A549 (cell line): ENCODE data around the gene OXT. TPM values are rescaled to one million over a fixed set of nuclear protein-coding genes. Genes with fewer than 3 reads are reported as not detected.
A peak's percentile ranks its signal among the peaks of the same experiment; 100 is the strongest.

ENCODE experiments used
- ATAC-seq, 2 experiments: fragments of 200-7000 bp in 1 of 2; fragments of >200 bp in 1 of 2; cut with Nextera tagmentation in 1 of 2; cut with Tn5 transposase in 1 of 2; 3 replicates each; pipeline versions ENCODE4 v1.8.0 to v1.9.1; 2018 to 2020; ENCODE audit warnings: mild to moderate bottlenecking in 1 of 2, moderate library complexity in 1 of 2
- CTCF ChIA-PET: fragments of 300-600 bp; sonication (Branson Sonifier 250); formaldehyde crosslinking; extraction: SDS; loops from one replicate; lab custom pipeline; 2021; ENCODE audit warnings: antibody characterized with exemption, inconsistent platforms; lab: Yijun Ruan, JAX
- POLR2A ChIA-PET: fragments of 350-600 bp; formaldehyde crosslinking; extraction: SDS; loops from one replicate; lab custom pipeline; 2021; ENCODE audit warnings: antibody characterized with exemption, inconsistent platforms; lab: Yijun Ruan, JAX
- DNase-seq, 2 experiments: peaks; one replicate each; pipeline versions ENCODE4 v3.0.0 to v3.0.0-alpha.2; 2011 to 2016; ENCODE audit warnings: low read depth in 1 of 2, low spot score in 1 of 2
- FAIRE-seq: peaks from 2 replicates; lab custom pipeline; 2011; peaks lifted over from hg19 to GRCh38; lab: Jason Lieb, UNC
- H3K27ac ChIP-seq, 2 experiments: fragments of >200 bp; sonication (Bioruptor Twin); formaldehyde crosslinking; 3 replicates each; pipeline ENCODE4 v1.5.1; 2016 to 2017
- H3K4me1 ChIP-seq: fragments of >200 bp; sonication (Bioruptor Twin); formaldehyde crosslinking; 3 replicates; pipeline ENCODE4 v1.6.1; 2016
- H3K4me2 ChIP-seq: fragments of >200 bp; sonication (Bioruptor Twin); formaldehyde crosslinking; 3 replicates; pipeline ENCODE4 v1.6.1; 2016
- H3K4me3 ChIP-seq: fragments of >200 bp; sonication (Bioruptor Twin); formaldehyde crosslinking; 3 replicates; pipeline ENCODE4 v1.5.1; 2016
- H3K9me3 ChIP-seq: fragments of >200 bp; sonication (Bioruptor Twin); formaldehyde crosslinking; 3 replicates; pipeline ENCODE4 v1.6.1; 2016
- CBX2 ChIP-seq: fragments of 200-600 bp; sonication (generic); IDR thresholded peaks from 2 replicates; pipeline ENCODE4 v1.6.1; 2016; ENCODE audit warnings: low read depth, mild to moderate bottlenecking, borderline replicate concordance
- CEBPB ChIP-seq, 2 experiments: fragments of >200 bp in 1 of 2; sonication (Bioruptor Twin) in 1 of 2; formaldehyde crosslinking in 1 of 2; IDR thresholded peaks; 2 replicates each; pipeline ENCODE4 v1.6.1; 2012 to 2016
- CHD4 ChIP-seq: fragments of 200-600 bp; sonication (generic); IDR thresholded peaks from 2 replicates; pipeline ENCODE4 v1.6.1; 2016; ENCODE audit warnings: antibody characterized with exemption, mild to moderate bottlenecking, borderline replicate concordance
- CTCF ChIP-seq: fragments of >200 bp; sonication (Bioruptor Twin); formaldehyde crosslinking; IDR thresholded peaks from 3 replicates; pipeline ENCODE4 v1.5.1; 2016
- EHF ChIP-seq: fragments of 250-450 bp; sonication (Bioruptor Pico); IDR thresholded peaks from 2 replicates; pipeline ENCODE4 v1.5.0; 2020; ENCODE audit warnings: mild to moderate bottlenecking
- EHMT2 ChIP-seq: fragments of 200-600 bp; sonication (generic); IDR thresholded peaks from 2 replicates; pipeline ENCODE4 v1.6.1; 2016; ENCODE audit warnings: antibody characterized with exemption, low read depth, mild to moderate bottlenecking, moderate library complexity
- EP300 ChIP-seq, 2 experiments: fragments of >200 bp; sonication (Bioruptor Twin); formaldehyde crosslinking; IDR thresholded peaks; 2 replicates in 1 of 2; 3 replicates in 1 of 2; pipeline ENCODE4 v1.6.1; 2016 to 2017
- FOSL2 ChIP-seq, 2 experiments: fragments of 450-650 bp in 1 of 2; fragments of >200 bp in 1 of 2; sonication (Bioruptor Twin) in 1 of 2; formaldehyde crosslinking; IDR thresholded peaks; 2 replicates each; pipeline versions ENCODE4 v1.5.0 to v1.6.1; 2016 to 2020; ENCODE audit warnings: mild to moderate bottlenecking in 1 of 2, moderate library complexity in 1 of 2
- GATA3 ChIP-seq: IDR thresholded peaks from 2 replicates; pipeline ENCODE4 v1.6.1; 2012; ENCODE audit warnings: borderline replicate concordance
- HDAC2 ChIP-seq: fragments of 200-600 bp; sonication (generic); IDR thresholded peaks from 2 replicates; pipeline ENCODE4 v1.6.1; 2016
- HES2 ChIP-seq: fragments of >200 bp; sonication (Bioruptor Twin); formaldehyde crosslinking; IDR thresholded peaks from 2 replicates; pipeline ENCODE4 v1.6.1; 2016
- HOXA7 ChIP-seq: fragments of 250-450 bp; sonication (Bioruptor Pico); IDR thresholded peaks from 2 replicates; pipeline ENCODE4 v1.5.0; 2020; ENCODE audit warnings: mild to moderate bottlenecking, moderate library complexity
- HOXB13 ChIP-seq: fragments of 250-450 bp; sonication (Bioruptor Pico); IDR thresholded peaks from 2 replicates; pipeline ENCODE4 v1.5.0; 2020; ENCODE audit warnings: low read depth, mild to moderate bottlenecking, moderate library complexity
- HOXB5 ChIP-seq: fragments of 250-450 bp; sonication (Bioruptor Pico); IDR thresholded peaks from 2 replicates; pipeline ENCODE4 v1.5.0; 2020; ENCODE audit warnings: mild to moderate bottlenecking, moderate library complexity
- JUN ChIP-seq, 2 experiments: fragments of >200 bp; sonication (Bioruptor Twin); formaldehyde crosslinking; IDR thresholded peaks; 2 replicates in 1 of 2; 3 replicates in 1 of 2; pipeline ENCODE4 v1.6.1; 2016 to 2017
- JUNB ChIP-seq: fragments of >200 bp; sonication (Bioruptor Twin); formaldehyde crosslinking; IDR thresholded peaks from 2 replicates; pipeline ENCODE4 v1.6.1; 2016
- MAFK ChIP-seq: fragments of 450-650 bp; IDR thresholded peaks from 2 replicates; pipeline ENCODE4 v1.6.1; 2014; ENCODE audit not compliant: partially characterized antibody
- MAX ChIP-seq: IDR thresholded peaks from 2 replicates; pipeline ENCODE4 v1.6.1; 2012
- MAZ ChIP-seq: fragments of 150-350 bp; IDR thresholded peaks from 2 replicates; pipeline ENCODE4 v1.6.1; 2014; ENCODE audit warnings: antibody characterized with exemption, low read depth, low read length, borderline replicate concordance
- NPAS2 ChIP-seq: fragments of 250-450 bp; sonication (Bioruptor Pico); IDR thresholded peaks from 2 replicates; pipeline ENCODE4 v1.8.0; 2022; ENCODE audit warnings: mild to moderate bottlenecking, moderate library complexity, borderline replicate concordance
- POLR2AphosphoS2 ChIP-seq: conservative IDR thresholded peaks from 2 replicates; pipeline ENCODE4 v1.6.1; 2012; ENCODE audit warnings: low read length, improper control_type of control experiment, inconsistent platforms
- RARB ChIP-seq: fragments of 250-450 bp; sonication (Bioruptor Pico); IDR thresholded peaks from 2 replicates; pipeline ENCODE4 v1.8.0; 2021; ENCODE audit warnings: mild to moderate bottlenecking, moderate library complexity
- RFX5 ChIP-seq: fragments of 450-650 bp; IDR thresholded peaks from 2 replicates; pipeline ENCODE4 v1.7.1; 2014; ENCODE audit warnings: antibody characterized with exemption, mild to moderate bottlenecking, moderate library complexity
- RNF2 ChIP-seq: fragments of 200-600 bp; sonication (generic); IDR thresholded peaks from 2 replicates; pipeline ENCODE4 v1.6.1; 2016; ENCODE audit warnings: low read depth, mild to moderate bottlenecking, antibody characterized with exemption, moderate library complexity, borderline replicate concordance
- ZC3H11A ChIP-seq: fragments of 450-650 bp; IDR thresholded peaks from 2 replicates; pipeline ENCODE4 v1.6.1; 2014; ENCODE audit warnings: antibody characterized with exemption, mild to moderate bottlenecking
- ZFP36 ChIP-seq: fragments of 450-650 bp; IDR thresholded peaks from 2 replicates; pipeline ENCODE4 v1.6.1; 2014; ENCODE audit warnings: borderline replicate concordance; ENCODE audit not compliant: partially characterized antibody
- WGBS: methylation state at CpG from one replicate; pipeline ENCODE4 v1.1.6; 2017; ENCODE audit errors: missing lambda C conversion rate; 5-methylcytosine and 5-hydroxymethylcytosine counted together
- polyA plus RNA-seq, 4 experiments: library from polyadenylated mRNA; depleted of rRNA in 3 of 4; stranded (reverse); fragments of >200 nt; fragmentation: RNase III in 1 of 4; extraction: RNeasy Plus Mini Kit Qiagen cat#74134 plus additional on column Dnase treatment in 1 of 4; gene quantifications; 2 replicates in 3 of 4; 3 replicates in 1 of 4; pipeline ENCODE4 v1.2.3, GENCODE V29; 2011 to 2017
- TF ChIP-seq, protein P1 (sequence below): fragments of 200-600 bp; sonication (generic); IDR thresholded peaks from 2 replicates; pipeline ENCODE4 v1.6.1; 2016; ENCODE audit warnings: antibody characterized with exemption, mild to moderate bottlenecking, moderate library complexity
- TF ChIP-seq, protein P2 (sequence below): IDR thresholded peaks from 2 replicates; pipeline ENCODE4 v1.6.1; 2012; ENCODE audit warnings: low read depth, borderline replicate concordance

OXT gene
- polyA plus RNA-seq, 2 of the 4 experiments (the other 2 are of a cell fraction) = not detected

DNA sequence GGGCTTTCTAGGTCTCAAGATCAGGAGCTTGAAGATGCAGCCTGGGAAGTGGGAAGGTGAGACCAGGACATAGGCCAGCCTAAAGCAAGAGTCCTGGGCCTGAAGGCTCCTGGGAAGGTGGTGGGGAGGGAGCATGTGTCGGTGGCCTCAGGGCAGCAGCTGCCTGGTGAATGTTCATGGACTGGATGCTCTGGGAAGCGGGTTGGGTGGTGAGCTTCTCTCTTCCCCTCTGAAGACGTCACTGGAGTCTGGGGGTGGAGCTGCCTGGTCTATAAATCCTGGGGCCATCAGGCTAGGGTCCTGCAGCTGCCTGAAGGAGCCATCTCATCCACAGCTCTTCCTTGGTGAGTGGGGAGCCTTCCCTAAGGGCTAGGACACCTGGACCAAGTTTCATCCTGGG lies 28.1 kb upstream of the OXT start, which contains the start of gene GNRH2:
Gene GNRH2 (plus strand): TSS at position 301 of the 400 bp plus-strand sequence. CDS start 793 bp downstream, outside the sequence.
- Histone ChIP-seq H3K4me3 (no peak within 1 kb of the TSS), H3K4me1 (peaks cover 23% of the 10 kb centered on the region), H3K4me2 (no peak within 1 kb of the TSS), H3K9me3 (no peaks in the 10 kb centered on the region), H3K27ac (no peak within 1 kb of the TSS)
- no peak for DNase-seq
- ChIA-PET POLR2A (no interaction called here), CTCF (interaction anchor here (0.8 to 2.6 kb wide), 5 partner anchors 10 to 274 kb away, joined by 3 to 16 read pairs (median 5); no protein-coding TSS in a partner anchor)
- no peak for ATAC-seq
- TF ChIP-seq, protein P1, sequence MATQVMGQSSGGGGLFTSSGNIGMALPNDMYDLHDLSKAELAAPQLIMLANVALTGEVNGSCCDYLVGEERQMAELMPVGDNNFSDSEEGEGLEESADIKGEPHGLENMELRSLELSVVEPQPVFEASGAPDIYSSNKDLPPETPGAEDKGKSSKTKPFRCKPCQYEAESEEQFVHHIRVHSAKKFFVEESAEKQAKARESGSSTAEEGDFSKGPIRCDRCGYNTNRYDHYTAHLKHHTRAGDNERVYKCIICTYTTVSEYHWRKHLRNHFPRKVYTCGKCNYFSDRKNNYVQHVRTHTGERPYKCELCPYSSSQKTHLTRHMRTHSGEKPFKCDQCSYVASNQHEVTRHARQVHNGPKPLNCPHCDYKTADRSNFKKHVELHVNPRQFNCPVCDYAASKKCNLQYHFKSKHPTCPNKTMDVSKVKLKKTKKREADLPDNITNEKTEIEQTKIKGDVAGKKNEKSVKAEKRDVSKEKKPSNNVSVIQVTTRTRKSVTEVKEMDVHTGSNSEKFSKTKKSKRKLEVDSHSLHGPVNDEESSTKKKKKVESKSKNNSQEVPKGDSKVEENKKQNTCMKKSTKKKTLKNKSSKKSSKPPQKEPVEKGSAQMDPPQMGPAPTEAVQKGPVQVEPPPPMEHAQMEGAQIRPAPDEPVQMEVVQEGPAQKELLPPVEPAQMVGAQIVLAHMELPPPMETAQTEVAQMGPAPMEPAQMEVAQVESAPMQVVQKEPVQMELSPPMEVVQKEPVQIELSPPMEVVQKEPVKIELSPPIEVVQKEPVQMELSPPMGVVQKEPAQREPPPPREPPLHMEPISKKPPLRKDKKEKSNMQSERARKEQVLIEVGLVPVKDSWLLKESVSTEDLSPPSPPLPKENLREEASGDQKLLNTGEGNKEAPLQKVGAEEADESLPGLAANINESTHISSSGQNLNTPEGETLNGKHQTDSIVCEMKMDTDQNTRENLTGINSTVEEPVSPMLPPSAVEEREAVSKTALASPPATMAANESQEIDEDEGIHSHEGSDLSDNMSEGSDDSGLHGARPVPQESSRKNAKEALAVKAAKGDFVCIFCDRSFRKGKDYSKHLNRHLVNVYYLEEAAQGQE = no peak
- TF ChIP-seq HOXB13 (CRISPR knock-in tag) (no peak), ZC3H11A (no peak), RNF2 (no peak), RFX5 (no peak), RARB (CRISPR knock-in tag) (no peak), MAFK (no peak), HOXA7 (CRISPR knock-in tag) (no peak), HDAC2 (no peak), MAX (no peak), HOXB5 (CRISPR knock-in tag) (no peak), CEBPB (IDR thresholded peaks at IDR 0.05) (no peak), GATA3 (no peak), ZFP36 (no peak), CTCF (no peak), HES2 (no peak), POLR2AphosphoS2 (no peak)
- 89% methylated on average over 3 of the region's 3 CpGs for WGBS
- FAIRE-seq = no peak

DNA sequence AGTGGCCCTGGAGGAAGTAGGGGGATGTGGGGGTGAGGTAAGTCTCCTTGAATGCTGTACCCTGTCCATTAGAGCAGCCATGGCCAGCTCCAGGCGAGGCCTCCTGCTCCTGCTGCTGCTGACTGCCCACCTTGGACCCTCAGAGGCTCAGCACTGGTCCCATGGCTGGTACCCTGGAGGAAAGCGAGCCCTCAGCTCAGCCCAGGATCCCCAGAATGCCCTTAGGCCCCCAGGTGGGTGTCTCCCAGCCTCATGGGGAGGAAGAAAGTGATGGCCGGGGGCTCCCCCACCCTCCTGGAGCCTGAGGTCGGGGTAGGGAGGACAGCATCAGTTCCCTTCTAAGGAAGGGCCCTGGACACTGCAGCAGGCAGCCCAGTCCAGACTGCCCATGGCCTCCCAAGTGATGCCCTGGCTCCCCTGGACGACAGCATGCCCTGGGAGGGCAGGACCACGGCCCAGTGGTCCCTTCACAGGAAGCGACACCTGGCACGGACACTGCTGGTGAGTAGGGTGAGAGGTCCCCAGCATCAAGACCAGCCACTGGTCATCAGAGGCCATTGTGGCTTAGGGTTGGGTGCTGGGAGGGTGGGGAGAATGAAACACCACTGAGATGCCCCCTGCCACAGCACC lies 27.0 kb upstream of the OXT start:
- CTCF ChIA-PET = interaction anchor here (0.5 to 1.2 kb wide), 4 partner anchors 9 to 524 kb away, joined by 3 to 5 read pairs (median 4); no protein-coding TSS in a partner anchor
- H3K4me2 ChIP-seq = peak overlapping the region; percentile 77; the same call in 1 of the 3 replicates
- WGBS = 85% methylated on average over 5 of the region's 8 CpGs
- TF ChIP-seq CBX2 = no peak
- TF ChIP-seq, protein P2, sequence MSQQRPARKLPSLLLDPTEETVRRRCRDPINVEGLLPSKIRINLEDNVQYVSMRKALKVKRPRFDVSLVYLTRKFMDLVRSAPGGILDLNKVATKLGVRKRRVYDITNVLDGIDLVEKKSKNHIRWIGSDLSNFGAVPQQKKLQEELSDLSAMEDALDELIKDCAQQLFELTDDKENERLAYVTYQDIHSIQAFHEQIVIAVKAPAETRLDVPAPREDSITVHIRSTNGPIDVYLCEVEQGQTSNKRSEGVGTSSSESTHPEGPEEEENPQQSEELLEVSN = no peak
- no peak for TF ChIP-seq EHMT2
- no peak for TF ChIP-seq NPAS2 (CRISPR knock-in tag)
- no peak for TF ChIP-seq EHF (CRISPR knock-in tag)
- TF ChIP-seq ZFP36 = no peak
- no peak for TF ChIP-seq JUNB
- TF ChIP-seq FOSL2 (IDR thresholded peaks at IDR 0.05) = no peak
- no peak for TF ChIP-seq FOSL2 (CRISPR knock-in tag; IDR thresholded peaks at IDR 0.05)
- no peak for TF ChIP-seq JUN (IDR thresholded peaks at IDR 0.05)
- TF ChIP-seq MAZ = no peak
- no peak for TF ChIP-seq CHD4
- no peak for TF ChIP-seq MAX
- no peak for TF ChIP-seq EP300 (IDR thresholded peaks at IDR 0.05)
- no peak for TF ChIP-seq RARB (CRISPR knock-in tag)
- no peak for TF ChIP-seq CTCF

More for the DNA sequence above, 27.0 kb upstream of the OXT start:
- H3K27ac ChIP-seq = no peak overlapping the region
- peaks cover 23% of the 10 kb centered on the region for H3K4me1 ChIP-seq
- no peak overlapping the region for H3K4me3 ChIP-seq
- H3K9me3 ChIP-seq = no peaks in the 10 kb centered on the region
- no peak for DNase-seq
- no peak for FAIRE-seq
- no peak for ATAC-seq
- POLR2A ChIA-PET = no interaction called here
